ENCODE data around the gene FAM184B. TPM values are rescaled to one million over a fixed set of nuclear protein-coding genes. Genes with fewer than 3 reads are reported as not detected.

FAM184B gene
- 0.01 TPM for polyA plus RNA-seq (2013)

GRCh38 chr4:17781300-17782287 lies at the start of gene FAM184B:
Gene FAM184B (minus strand): TSS chr4:17781621. CDS start chr4:17781299, 322 bp downstream.
- H3K9me3 ChIP-seq (ENCODE audit: control extremely low read depth in 1 of 5, control insufficient read depth in 4 of 5, insufficient read depth in 2 of 5, low read depth in 1 of 5, low read length in 4 of 5) = peaks cover 0 to 2% (median 0%) of the 10 kb centered on the region in 5 experiments
- DNase-seq = peak; percentile 16 to 71 (median 54)
- CTCF ChIA-PET = interaction anchor here (0.8 kb wide), 1 partner anchor 24 kb away, joined by 3 read pairs; no protein-coding TSS in a partner anchor
- POLR2A ChIA-PET = interaction anchor here (0.5 kb wide), 1 partner anchor 28 kb away, joined by 4 read pairs; no protein-coding TSS in a partner anchor
- 8% methylated on average over 69 of the region's 82 CpGs for WGBS (ENCODE audit: insufficient coverage)
- H3K4me3 ChIP-seq (ENCODE audit: control insufficient read depth in 1 of 7, extremely low read depth in 1 of 7, insufficient read depth in 4 of 7, low read depth in 2 of 7, low read length in 6 of 7) = peak within 1 kb of the TSS; percentile 8 to 72 (median 57)
- H3K36me3 ChIP-seq (ENCODE audit: control insufficient read depth in 4 of 4, insufficient read depth in 4 of 4, low read length in 3 of 4) = no peaks in the 10 kb centered on the region
- H3K27ac ChIP-seq (ENCODE audit: insufficient read depth in 1 of 2, low read depth in 1 of 2, low read length in 2 of 2, poor library complexity in 1 of 2, severe bottlenecking in 2 of 2) = no peak within 1 kb of the TSS
- peaks cover 8 to 51% (median 19%) of the 10 kb centered on the region in 5 experiments for H3K27me3 ChIP-seq (replicated peaks in 2 of 5; ENCODE audit: control insufficient read depth in 4 of 5, insufficient read depth in 5 of 5, low read length in 4 of 5)
- peaks cover 2 to 23% (median 19%) of the 10 kb centered on the region in 4 experiments for H3K4me1 ChIP-seq (ENCODE audit: control extremely low read depth in 1 of 4, control insufficient read depth in 4 of 4, insufficient read depth in 4 of 4, low read length in 3 of 4)

DNA sequence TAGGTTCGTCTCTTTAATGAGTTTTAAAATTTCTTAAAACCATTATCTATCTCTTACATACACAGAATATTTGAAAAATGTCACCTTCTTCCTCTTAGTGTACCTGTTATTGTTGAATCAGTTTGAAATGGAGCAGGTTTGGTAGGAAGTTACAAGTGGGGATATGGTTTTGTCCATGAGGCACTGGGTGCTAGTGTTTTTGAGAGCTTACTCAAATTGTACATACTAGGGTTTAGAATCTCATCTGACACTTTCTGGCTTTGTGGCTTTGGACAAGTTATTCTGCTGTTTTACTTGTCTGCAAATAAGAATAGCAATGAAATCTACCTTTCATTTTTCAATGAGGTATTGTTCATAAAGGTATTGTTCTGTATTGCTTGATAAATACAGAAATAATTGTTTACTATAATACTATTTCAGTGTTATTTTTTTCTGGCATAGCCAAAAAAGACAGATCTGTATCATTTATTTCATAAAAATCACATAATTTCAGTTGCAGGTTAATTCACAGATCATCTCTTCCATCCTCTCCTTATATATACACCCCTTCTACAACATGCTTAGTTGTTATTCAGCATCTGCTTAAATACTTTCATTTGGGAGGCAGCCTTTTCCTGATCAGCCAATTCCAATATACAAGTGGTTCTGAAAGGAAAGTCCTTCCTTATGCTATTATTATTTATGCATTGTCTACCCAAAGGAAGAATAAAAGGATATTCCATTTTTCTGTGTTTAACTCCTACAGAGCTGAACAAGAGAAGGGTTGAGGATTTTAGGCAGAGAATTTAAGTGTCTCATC lies 42.6 kb upstream of the FAM184B start:
- CTCF ChIA-PET = no interaction called here
- Histone ChIP-seq H3K4me1 (ENCODE audit: control extremely low read depth in 1 of 4, control insufficient read depth in 4 of 4, insufficient read depth in 4 of 4, low read length in 3 of 4) (peaks cover 0 to 1% (median 0%) of the 10 kb centered on the region in 4 experiments), H3K36me3 (ENCODE audit: control insufficient read depth in 4 of 4, insufficient read depth in 4 of 4, low read length in 3 of 4) (peaks cover 0 to 52% (median 12%) of the 10 kb centered on the region in 4 experiments), H3K27ac (ENCODE audit: insufficient read depth in 1 of 2, low read depth in 1 of 2, low read length in 2 of 2, poor library complexity in 1 of 2, severe bottlenecking in 2 of 2) (no peak overlapping the region), H3K4me3 (ENCODE audit: control insufficient read depth in 1 of 7, extremely low read depth in 1 of 7, insufficient read depth in 4 of 7, low read depth in 2 of 7, low read length in 6 of 7) (peak overlapping the region in 1 of 7 experiments; percentile 4), H3K27me3 (replicated peaks in 2 of 5; ENCODE audit: control insufficient read depth in 4 of 5, insufficient read depth in 5 of 5, low read length in 4 of 5) (no peaks in the 10 kb centered on the region), H3K9me3 (ENCODE audit: control extremely low read depth in 1 of 5, control insufficient read depth in 4 of 5, insufficient read depth in 2 of 5, low read depth in 1 of 5, low read length in 4 of 5) (no peaks in the 10 kb centered on the region)
- no peak for DNase-seq
- POLR2A ChIA-PET = no interaction called here
- WGBS (ENCODE audit: insufficient coverage) = no CpG with 5 or more reads among the region's 1 CpG

GRCh38 chr4:17817027-17817426 lies 35.6 kb upstream of the FAM184B start:
- H3K9me3 ChIP-seq (ENCODE audit: control extremely low read depth in 1 of 5, control insufficient read depth in 4 of 5, insufficient read depth in 2 of 5, low read depth in 1 of 5, low read length in 4 of 5) = no peaks in the 10 kb centered on the region
- WGBS (ENCODE audit: insufficient coverage) = 47% methylated on average over 3 of the region's 5 CpGs
- peak; percentile 58 to 80 (median 76) for DNase-seq
- POLR2A ChIA-PET = interaction anchor here (0.6 kb wide), 1 partner anchor 62 kb away, joined by 3 read pairs; no protein-coding TSS in a partner anchor
- CTCF ChIA-PET = interaction anchor here (0.9 to 2.3 kb wide), 12 partner anchors 8 to 778 kb away, joined by 3 to 18 read pairs (median 3); no protein-coding TSS in a partner anchor
- no peak overlapping the region for H3K27ac ChIP-seq (ENCODE audit: insufficient read depth in 1 of 2, low read depth in 1 of 2, low read length in 2 of 2, poor library complexity in 1 of 2, severe bottlenecking in 2 of 2)
- peak overlapping the region in 1 of 7 experiments; percentile 25 for H3K4me3 ChIP-seq (ENCODE audit: control insufficient read depth in 1 of 7, extremely low read depth in 1 of 7, insufficient read depth in 4 of 7, low read depth in 2 of 7, low read length in 6 of 7)
- peaks cover 0 to 21% (median 13%) of the 10 kb centered on the region in 4 experiments for H3K4me1 ChIP-seq (ENCODE audit: control extremely low read depth in 1 of 4, control insufficient read depth in 4 of 4, insufficient read depth in 4 of 4, low read length in 3 of 4)
- peaks cover 0 to 22% (median 0%) of the 10 kb centered on the region in 4 experiments for H3K36me3 ChIP-seq (ENCODE audit: control insufficient read depth in 4 of 4, insufficient read depth in 4 of 4, low read length in 3 of 4)
- no peaks in the 10 kb centered on the region for H3K27me3 ChIP-seq (replicated peaks in 2 of 5; ENCODE audit: control insufficient read depth in 4 of 5, insufficient read depth in 5 of 5, low read length in 4 of 5)

GRCh38 chr4:17816142-17816541 lies 34.7 kb upstream of the FAM184B start:
- WGBS (ENCODE audit: insufficient coverage) = 99% methylated on average over 12 of the region's 12 CpGs
- Histone ChIP-seq H3K4me1 (ENCODE audit: control extremely low read depth in 1 of 4, control insufficient read depth in 4 of 4, insufficient read depth in 4 of 4, low read length in 3 of 4) (peaks cover 0 to 25% (median 16%) of the 10 kb centered on the region in 4 experiments), H3K27ac (ENCODE audit: insufficient read depth in 1 of 2, low read depth in 1 of 2, low read length in 2 of 2, poor library complexity in 1 of 2, severe bottlenecking in 2 of 2) (no peak overlapping the region), H3K9me3 (ENCODE audit: control extremely low read depth in 1 of 5, control insufficient read depth in 4 of 5, insufficient read depth in 2 of 5, low read depth in 1 of 5, low read length in 4 of 5) (no peaks in the 10 kb centered on the region), H3K27me3 (replicated peaks in 2 of 5; ENCODE audit: control insufficient read depth in 4 of 5, insufficient read depth in 5 of 5, low read length in 4 of 5) (no peaks in the 10 kb centered on the region), H3K36me3 (ENCODE audit: control insufficient read depth in 4 of 4, insufficient read depth in 4 of 4, low read length in 3 of 4) (peaks cover 0 to 22% (median 0%) of the 10 kb centered on the region in 4 experiments), H3K4me3 (ENCODE audit: control insufficient read depth in 1 of 7, extremely low read depth in 1 of 7, insufficient read depth in 4 of 7, low read depth in 2 of 7, low read length in 6 of 7) (no peak overlapping the region)
- no peak for DNase-seq
- ChIA-PET CTCF (interaction anchor here (1.0 to 2.3 kb wide), 8 partner anchors 9 to 779 kb away, joined by 3 to 18 read pairs (median 6); no protein-coding TSS in a partner anchor), POLR2A (no interaction called here)

DNA sequence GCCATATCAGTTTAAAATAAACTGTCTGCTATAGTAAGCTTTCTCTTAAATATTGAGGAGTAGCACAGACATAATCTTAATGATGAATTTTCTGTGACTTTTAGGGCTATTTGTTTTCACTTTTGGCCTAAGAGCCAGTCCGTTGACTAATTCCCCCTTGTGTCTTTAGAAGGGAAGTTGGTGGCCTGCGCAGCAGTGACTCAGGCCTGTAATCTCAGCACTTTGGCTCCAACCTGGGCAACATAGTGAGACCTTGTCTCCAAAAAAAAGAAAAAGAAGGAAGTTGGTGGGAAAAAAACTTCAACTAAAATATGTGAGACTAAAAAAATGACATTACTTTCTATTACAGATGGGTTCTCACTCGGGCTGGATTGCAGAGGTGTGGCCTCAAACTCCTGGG lies 32.7 kb upstream of the FAM184B start:
- H3K4me3 ChIP-seq (ENCODE audit: control insufficient read depth in 1 of 7, extremely low read depth in 1 of 7, insufficient read depth in 4 of 7, low read depth in 2 of 7, low read length in 6 of 7) = peak overlapping the region in 3 of 7 experiments; percentile 11 to 56 (median 46)
- 0% methylated on average over 1 of the region's 3 CpGs for WGBS (ENCODE audit: insufficient coverage)
- peak; percentile 55 to 84 (median 81) for DNase-seq
- peaks cover 4 to 38% (median 23%) of the 10 kb centered on the region in 4 experiments for H3K4me1 ChIP-seq (ENCODE audit: control extremely low read depth in 1 of 4, control insufficient read depth in 4 of 4, insufficient read depth in 4 of 4, low read length in 3 of 4)
- CTCF ChIA-PET = no interaction called here
- peaks cover 0 to 18% (median 0%) of the 10 kb centered on the region in 4 experiments for H3K36me3 ChIP-seq (ENCODE audit: control insufficient read depth in 4 of 4, insufficient read depth in 4 of 4, low read length in 3 of 4)
- H3K27ac ChIP-seq (ENCODE audit: insufficient read depth in 1 of 2, low read depth in 1 of 2, low read length in 2 of 2, poor library complexity in 1 of 2, severe bottlenecking in 2 of 2) = peak overlapping the region in 1 of 2 experiments; percentile 32
- POLR2A ChIA-PET = no interaction called here
- no peaks in the 10 kb centered on the region for H3K27me3 ChIP-seq (replicated peaks in 2 of 5; ENCODE audit: control insufficient read depth in 4 of 5, insufficient read depth in 5 of 5, low read length in 4 of 5)
- H3K9me3 ChIP-seq (ENCODE audit: control extremely low read depth in 1 of 5, control insufficient read depth in 4 of 5, insufficient read depth in 2 of 5, low read depth in 1 of 5, low read length in 4 of 5) = no peaks in the 10 kb centered on the region

DNA sequence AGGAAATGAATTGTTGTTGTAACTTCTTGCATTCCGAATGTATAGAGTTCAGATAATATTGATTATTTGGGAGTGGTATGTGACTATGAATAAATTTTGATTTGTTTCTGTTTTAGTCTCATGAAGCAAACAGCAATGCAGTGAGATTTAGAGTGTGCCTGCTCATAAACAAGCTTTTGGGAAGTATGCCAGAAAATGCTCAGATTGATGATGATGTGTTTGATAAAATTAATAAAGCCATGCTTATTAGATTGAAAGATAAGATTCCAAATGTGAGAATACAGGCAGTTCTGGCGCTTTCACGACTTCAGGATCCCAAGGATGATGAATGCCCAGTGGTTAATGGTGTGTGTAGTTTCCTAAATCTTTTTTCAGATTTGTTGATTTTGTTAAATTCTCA lies 31.4 kb upstream of the FAM184B start:
- H3K36me3 ChIP-seq (ENCODE audit: control insufficient read depth in 4 of 4, insufficient read depth in 4 of 4, low read length in 3 of 4) = peaks cover 0 to 12% (median 1%) of the 10 kb centered on the region in 4 experiments
- H3K4me3 ChIP-seq (ENCODE audit: control insufficient read depth in 1 of 7, extremely low read depth in 1 of 7, insufficient read depth in 4 of 7, low read depth in 2 of 7, low read length in 6 of 7) = peak overlapping the region in 3 of 7 experiments; percentile 94 to 99 (median 99)
- H3K9me3 ChIP-seq (ENCODE audit: control extremely low read depth in 1 of 5, control insufficient read depth in 4 of 5, insufficient read depth in 2 of 5, low read depth in 1 of 5, low read length in 4 of 5) = no peaks in the 10 kb centered on the region
- no peak for DNase-seq
- peak overlapping the region; percentile 36 to 98 for H3K27ac ChIP-seq (ENCODE audit: insufficient read depth in 1 of 2, low read depth in 1 of 2, low read length in 2 of 2, poor library complexity in 1 of 2, severe bottlenecking in 2 of 2)
- ChIA-PET POLR2A (no interaction called here), CTCF (no interaction called here)
- no peaks in the 10 kb centered on the region for H3K27me3 ChIP-seq (replicated peaks in 2 of 5; ENCODE audit: control insufficient read depth in 4 of 5, insufficient read depth in 5 of 5, low read length in 4 of 5)
- H3K4me1 ChIP-seq (ENCODE audit: control extremely low read depth in 1 of 4, control insufficient read depth in 4 of 4, insufficient read depth in 4 of 4, low read length in 3 of 4) = peaks cover 11 to 51% (median 32%) of the 10 kb centered on the region in 4 experiments
- 86% methylated on average over 3 of the region's 3 CpGs for WGBS (ENCODE audit: insufficient coverage)
